Caco-2 (cell line): ENCODE measurements around the gene SLC43A3. TPM values are rescaled to one million over a fixed set of nuclear protein-coding genes. Genes with fewer than 3 reads are reported as not detected.
A peak's percentile ranks its signal among the peaks of the same experiment; 100 is the strongest.

Experiments used
- BruUV-seq: library from RNA; stranded (reverse); fragments of 400-500 nt; replicated peaks from 2 replicates; lab custom pipeline; 2021; lab: Mats Ljungman, UMichigan
- CTCF ChIA-PET: fragments of 300-600 bp; sonication (Branson Sonifier 250); formaldehyde crosslinking; loops from one replicate; lab custom pipeline; 2022; ENCODE audit warnings: antibody characterized with exemption; lab: Charles Lee
- POLR2A ChIA-PET: fragments of 300-600 bp; sonication (Branson Sonifier 250); formaldehyde crosslinking; loops from one replicate; lab custom pipeline; 2022; ENCODE audit warnings: antibody characterized with exemption; lab: Charles Lee
- DNase-seq, 2 experiments: peaks; one replicate each; pipeline versions ENCODE4 v3.0.0 to v3.0.0-alpha.2; 2020 to 2022
- H3K27me3 ChIP-seq: replicated peaks from 2 replicates; pipeline ENCODE4 v1.6.0; 2011; ENCODE audit warnings: low read length; ENCODE audit not compliant: control insufficient read depth, insufficient read depth
- H3K36me3 ChIP-seq: 2 replicates; pipeline ENCODE4 v1.5.1; 2011; ENCODE audit warnings: low read length; ENCODE audit not compliant: control insufficient read depth, insufficient read depth
- H3K4me1 ChIP-seq: fragments of 250-450 bp; sonication (Bioruptor Pico); 2 replicates; pipeline ENCODE4 v1.5.1; 2020; ENCODE audit warnings: mild to moderate bottlenecking
- H3K4me3 ChIP-seq: 2 replicates; pipeline ENCODE4 v1.5.1; 2011; ENCODE audit warnings: low read depth, mild to moderate bottlenecking, control low read depth, low read length
- H3K9me3 ChIP-seq: fragments of 250-450 bp; sonication (Bioruptor Pico); 2 replicates; pipeline ENCODE4 v1.5.1; 2020; ENCODE audit warnings: mild to moderate bottlenecking, moderate library complexity
- H3K27ac Mint-ChIP-seq: one replicate; pipeline ENCODE4 v1.8.0; 2022; ENCODE audit warnings: mixed read lengths; ENCODE audit not compliant: unreplicated experiment
- H3K27me3 Mint-ChIP-seq: one replicate; pipeline ENCODE4 v1.8.0; 2022; ENCODE audit warnings: mixed read lengths; ENCODE audit not compliant: insufficient read depth, unreplicated experiment
- H3K36me3 Mint-ChIP-seq: one replicate; pipeline ENCODE4 v1.8.0; 2022; ENCODE audit warnings: mild to moderate bottlenecking, mixed read lengths; ENCODE audit not compliant: insufficient read depth, unreplicated experiment
- H3K4me1 Mint-ChIP-seq: one replicate; pipeline ENCODE4 v1.8.0; 2022; ENCODE audit warnings: low read depth, mixed read lengths; ENCODE audit not compliant: unreplicated experiment
- H3K4me3 Mint-ChIP-seq: one replicate; pipeline ENCODE4 v1.8.0; 2022; ENCODE audit warnings: mild to moderate bottlenecking, moderate library complexity, mixed read lengths; ENCODE audit not compliant: unreplicated experiment
- H3K9me3 Mint-ChIP-seq: one replicate; pipeline ENCODE4 v1.8.0; 2022; ENCODE audit warnings: mixed read lengths; ENCODE audit not compliant: unreplicated experiment
- intact Hi-C: fragments of 100-400 bp; cut with micrococcal nuclease; formaldehyde crosslinking; loops from one replicate; pipeline ENCODE4 v1.10.0; 2022; ENCODE audit not compliant: unreplicated experiment
- total RNA-seq: library from RNA; stranded (reverse); gene quantifications from 2 replicates; pipeline ENCODE4 v1.2.3, GENCODE V29; 2022
- TF ChIP-seq, protein P1 (sequence below), 2 experiments: fragments of 200-600 bp in 1 of 2; IDR thresholded peaks; 1 replicate in 1 of 2; 2 replicates in 1 of 2; pipeline versions ENCODE4 v1.5.1 to v1.8.0; 2011 to 2022; ENCODE audit warnings: antibody characterized with exemption in 1 of 2, control low read depth in 1 of 2, inconsistent platforms in 1 of 2, low read depth in 1 of 2, low read length in 1 of 2, mild to moderate bottlenecking in 1 of 2, moderate library complexity in 1 of 2; ENCODE audit not compliant: insufficient read depth in 1 of 2, severe bottlenecking in 1 of 2, unreplicated experiment in 1 of 2

The SLC43A3 gene
- total RNA-seq, 1 experiment from 2014 or later = not detected

DNA sequence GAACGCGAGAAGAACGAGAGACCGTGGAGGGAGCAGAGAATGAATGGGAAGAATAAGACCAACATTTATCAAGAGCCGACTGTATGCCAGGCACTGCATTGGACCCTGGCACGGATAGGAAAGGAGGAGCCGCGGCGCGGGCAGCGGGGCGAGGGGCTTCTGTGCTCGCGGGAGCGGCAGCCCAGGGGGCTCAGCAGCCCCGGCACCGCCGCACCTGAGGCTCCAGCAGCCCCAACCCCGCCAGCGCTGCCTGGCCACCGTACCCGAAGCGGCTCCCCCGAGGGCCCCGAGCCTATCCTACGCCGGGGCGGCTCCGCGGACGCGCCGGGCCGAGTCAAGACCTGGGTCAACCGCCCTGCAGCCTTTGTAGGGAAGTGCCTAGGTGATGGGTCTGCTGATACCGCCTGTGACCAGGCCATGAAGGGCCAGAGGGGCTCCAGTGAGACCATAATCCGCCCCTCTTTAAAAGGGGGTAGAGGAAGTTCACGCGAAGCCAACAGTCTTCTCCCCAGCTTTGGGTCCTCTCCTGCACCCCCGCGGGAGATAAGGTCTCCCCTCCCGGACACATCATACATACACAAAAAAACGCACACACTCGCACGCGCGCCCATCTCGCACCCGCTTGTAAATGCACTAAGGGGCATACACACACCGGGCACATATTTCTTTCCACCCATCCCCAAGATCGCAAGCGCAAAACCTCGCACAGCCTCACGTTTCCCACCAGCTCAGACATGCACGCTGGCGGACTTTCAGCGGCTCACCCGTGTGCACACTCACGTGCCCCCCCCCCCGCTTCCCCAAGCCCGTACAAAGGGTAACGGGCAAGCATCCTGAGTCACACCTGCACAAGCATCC lies 32.5 kb upstream of the SLC43A3 start:
- POLR2A ChIA-PET = interaction anchor here (0.5 to 1.7 kb wide), 4 partner anchors 17 to 185 kb away, joined by 3 to 4 read pairs (median 3); no protein-coding TSS in a partner anchor
- Histone ChIP-seq H3K9me3 (no peaks in the 10 kb centered on the region), H3K4me3 (peak overlapping the region; percentile 66), H3K27me3 (peaks cover 3% of the 10 kb centered on the region; the same call in 1 of the 2 replicates), H3K36me3 (no peaks in the 10 kb centered on the region), H3K4me1 (peaks cover 19% of the 10 kb centered on the region)
- Mint-ChIP-seq H3K36me3 (peaks cover 9% of the 10 kb centered on the region), H3K4me3 (peak overlapping the region; percentile 85), H3K27me3 (peaks cover 15% of the 10 kb centered on the region), H3K4me1 (peaks cover 20% of the 10 kb centered on the region), H3K27ac (peak overlapping the region; percentile 15), H3K9me3 (no peaks in the 10 kb centered on the region)
- intact Hi-C loops = no loop called here
- TF ChIP-seq, protein P1, sequence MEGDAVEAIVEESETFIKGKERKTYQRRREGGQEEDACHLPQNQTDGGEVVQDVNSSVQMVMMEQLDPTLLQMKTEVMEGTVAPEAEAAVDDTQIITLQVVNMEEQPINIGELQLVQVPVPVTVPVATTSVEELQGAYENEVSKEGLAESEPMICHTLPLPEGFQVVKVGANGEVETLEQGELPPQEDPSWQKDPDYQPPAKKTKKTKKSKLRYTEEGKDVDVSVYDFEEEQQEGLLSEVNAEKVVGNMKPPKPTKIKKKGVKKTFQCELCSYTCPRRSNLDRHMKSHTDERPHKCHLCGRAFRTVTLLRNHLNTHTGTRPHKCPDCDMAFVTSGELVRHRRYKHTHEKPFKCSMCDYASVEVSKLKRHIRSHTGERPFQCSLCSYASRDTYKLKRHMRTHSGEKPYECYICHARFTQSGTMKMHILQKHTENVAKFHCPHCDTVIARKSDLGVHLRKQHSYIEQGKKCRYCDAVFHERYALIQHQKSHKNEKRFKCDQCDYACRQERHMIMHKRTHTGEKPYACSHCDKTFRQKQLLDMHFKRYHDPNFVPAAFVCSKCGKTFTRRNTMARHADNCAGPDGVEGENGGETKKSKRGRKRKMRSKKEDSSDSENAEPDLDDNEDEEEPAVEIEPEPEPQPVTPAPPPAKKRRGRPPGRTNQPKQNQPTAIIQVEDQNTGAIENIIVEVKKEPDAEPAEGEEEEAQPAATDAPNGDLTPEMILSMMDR (IDR thresholded peaks at IDR 0.05; ENCODE audit: insufficient read depth in 1 of 2, low read depth in 1 of 2, low read length in 1 of 2, severe bottlenecking in 1 of 2, unreplicated experiment in 1 of 2) = no peak
- CTCF ChIA-PET = interaction anchor here (0.5 to 2.8 kb wide), 25 partner anchors 14 to 238 kb away, joined by 3 to 21 read pairs (median 6); partner anchors contain the start of genes SLC43A1, TIMM10 and UBE2L6
- no TSS peak for BruUV-seq
- DNase-seq = no peak

DNA sequence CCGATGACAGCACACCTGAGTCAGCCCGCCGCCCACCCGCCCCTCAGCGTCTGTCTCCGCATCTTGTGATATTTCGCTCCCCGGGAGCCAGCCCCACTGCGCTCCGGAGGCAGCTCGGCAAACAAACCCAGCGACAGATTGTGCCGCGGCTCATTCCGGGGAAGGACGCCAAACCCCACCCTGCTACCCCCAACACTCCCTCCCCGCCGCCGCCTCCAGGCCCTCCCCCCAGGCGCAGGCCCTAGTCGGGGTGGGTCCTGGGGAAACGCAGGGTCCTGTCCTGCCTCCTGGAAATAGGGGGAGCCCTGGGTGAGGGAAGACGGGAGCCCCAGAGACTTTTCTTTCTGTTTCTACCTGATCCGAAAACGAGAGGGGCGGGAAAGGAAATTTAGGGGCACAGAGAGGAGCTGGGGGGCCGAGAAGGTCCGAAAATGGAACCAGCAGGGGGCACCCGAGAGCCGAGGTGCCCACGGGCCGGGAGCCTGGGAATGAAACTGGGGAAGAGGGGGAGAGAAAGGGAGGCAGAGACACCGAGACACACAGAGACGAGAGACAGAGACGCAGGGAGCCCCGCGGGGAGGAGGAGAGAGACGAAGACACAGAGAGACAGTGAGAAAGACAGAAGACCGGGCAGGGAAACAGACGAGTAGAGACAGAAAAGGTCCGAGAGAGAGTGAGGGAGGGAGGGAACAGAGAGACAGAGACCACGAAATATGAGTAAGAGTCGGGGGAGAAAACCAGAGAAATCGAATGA lies 31.7 kb upstream of the SLC43A3 start:
- Mint-ChIP-seq H3K4me1 (peaks cover 20% of the 10 kb centered on the region), H3K36me3 (peaks cover 9% of the 10 kb centered on the region), H3K9me3 (no peaks in the 10 kb centered on the region), H3K27ac (no peak overlapping the region), H3K27me3 (peaks cover 15% of the 10 kb centered on the region), H3K4me3 (peak overlapping the region; percentile 85)
- peak in 1 of 2 experiments; percentile 71 for DNase-seq
- intact Hi-C loops = no loop called here
- Histone ChIP-seq H3K4me3 (peak overlapping the region; percentile 66), H3K9me3 (no peaks in the 10 kb centered on the region), H3K27me3 (peaks cover 3% of the 10 kb centered on the region; the same call in 1 of the 2 replicates), H3K4me1 (peaks cover 25% of the 10 kb centered on the region), H3K36me3 (no peaks in the 10 kb centered on the region)
- POLR2A ChIA-PET = interaction anchor here (0.9 kb wide), 1 partner anchor 72 kb away, joined by 3 read pairs; no protein-coding TSS in a partner anchor
- no TSS peak for BruUV-seq
- TF ChIP-seq, protein P1 (IDR thresholded peaks at IDR 0.05; ENCODE audit: insufficient read depth in 1 of 2, low read depth in 1 of 2, low read length in 1 of 2, severe bottlenecking in 1 of 2, unreplicated experiment in 1 of 2) = peak; percentile 87 to 96
- CTCF ChIA-PET = interaction anchor here (0.6 to 2.8 kb wide), 20 partner anchors 14 to 189 kb away, joined by 3 to 21 read pairs (median 4); partner anchors contain the start of genes SLC43A1 and TIMM10

DNA sequence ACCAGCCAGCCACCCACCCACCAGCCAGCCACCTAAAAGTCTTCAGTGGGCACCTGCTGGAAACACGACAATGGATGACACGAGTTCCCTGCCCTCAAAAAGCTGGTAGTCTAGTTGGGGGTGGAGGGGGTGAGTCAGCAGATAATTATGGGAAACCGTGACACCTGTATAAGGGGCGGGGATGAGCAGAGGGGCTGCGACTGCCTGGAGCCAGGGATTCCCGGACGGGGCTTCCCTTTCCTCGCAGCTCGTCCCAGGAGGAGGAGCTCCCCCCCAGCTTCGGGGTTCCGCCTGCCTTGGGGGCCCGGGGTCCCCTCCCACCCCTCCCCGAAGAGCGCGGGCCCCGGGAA lies 31.1 kb upstream of the SLC43A3 start:
- Mint-ChIP-seq H3K27me3 (peaks cover 15% of the 10 kb centered on the region), H3K9me3 (no peaks in the 10 kb centered on the region), H3K4me1 (peaks cover 20% of the 10 kb centered on the region), H3K4me3 (peak overlapping the region; percentile 85), H3K27ac (no peak overlapping the region), H3K36me3 (peaks cover 9% of the 10 kb centered on the region)
- POLR2A ChIA-PET = interaction anchor here (0.9 kb wide), 1 partner anchor 73 kb away, joined by 3 read pairs; no protein-coding TSS in a partner anchor
- Histone ChIP-seq H3K4me1 (peaks cover 28% of the 10 kb centered on the region), H3K27me3 (peaks cover 3% of the 10 kb centered on the region; the same call in 1 of the 2 replicates), H3K4me3 (peak overlapping the region; percentile 66), H3K9me3 (no peaks in the 10 kb centered on the region), H3K36me3 (no peaks in the 10 kb centered on the region)
- TF ChIP-seq, protein P1 (IDR thresholded peaks at IDR 0.05; ENCODE audit: insufficient read depth in 1 of 2, low read depth in 1 of 2, low read length in 1 of 2, severe bottlenecking in 1 of 2, unreplicated experiment in 1 of 2) = no peak
- peak in 1 of 2 experiments; percentile 46 for DNase-seq
- BruUV-seq = no TSS peak
- CTCF ChIA-PET = interaction anchor here (0.6 to 2.8 kb wide), 19 partner anchors 15 to 189 kb away, joined by 3 to 21 read pairs (median 4); partner anchors contain the start of genes SLC43A1 and TIMM10
- intact Hi-C loops = no loop called here
